SKM-1 (cell line): Measurements from ENCODE around the gene TCF12.

ENCODE experiments used
- DNase-seq: peaks from one replicate; lab custom pipeline; 2025; ENCODE audit not compliant: unreplicated experiment; lab: John Stamatoyannopoulos, UW

Gene TCF12

DNA sequence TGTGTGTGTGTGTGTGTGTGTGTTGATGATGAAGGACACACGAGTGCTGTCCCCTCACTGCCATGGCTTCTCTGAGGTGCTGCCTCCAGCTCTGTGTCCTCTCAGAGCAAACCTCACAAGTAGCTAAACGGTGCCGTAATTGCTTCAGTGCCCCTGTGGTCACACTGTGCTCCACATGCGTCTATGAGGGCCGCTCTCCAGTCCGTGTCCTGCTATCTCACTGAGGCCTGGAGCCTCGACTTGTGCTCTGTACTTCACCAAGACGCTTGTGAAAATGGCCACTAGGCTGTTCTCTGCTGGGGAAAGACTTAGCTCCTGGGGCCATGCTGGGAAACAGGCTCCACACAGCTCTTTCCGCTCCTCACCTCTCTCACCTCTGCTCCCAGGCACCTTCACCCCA is 392.4 kb downstream of the TCF12 start:
- no peak for DNase-seq

DNA sequence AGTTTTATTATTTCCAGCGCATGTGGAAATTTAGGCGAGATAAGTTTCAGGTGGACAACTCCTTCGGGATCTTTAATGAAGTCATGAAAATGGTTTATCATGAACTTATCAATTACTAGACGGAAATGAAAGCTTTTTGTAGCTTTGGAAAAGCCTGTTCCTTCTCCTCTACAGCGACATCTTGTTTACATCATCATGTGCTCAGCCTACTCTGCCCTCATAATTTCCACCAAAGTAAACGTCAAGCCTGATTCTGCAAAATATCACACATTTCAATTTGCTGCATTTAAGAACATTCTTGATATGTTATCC is 393.5 kb downstream of the TCF12 start:
- DNase-seq = no peak

DNA sequence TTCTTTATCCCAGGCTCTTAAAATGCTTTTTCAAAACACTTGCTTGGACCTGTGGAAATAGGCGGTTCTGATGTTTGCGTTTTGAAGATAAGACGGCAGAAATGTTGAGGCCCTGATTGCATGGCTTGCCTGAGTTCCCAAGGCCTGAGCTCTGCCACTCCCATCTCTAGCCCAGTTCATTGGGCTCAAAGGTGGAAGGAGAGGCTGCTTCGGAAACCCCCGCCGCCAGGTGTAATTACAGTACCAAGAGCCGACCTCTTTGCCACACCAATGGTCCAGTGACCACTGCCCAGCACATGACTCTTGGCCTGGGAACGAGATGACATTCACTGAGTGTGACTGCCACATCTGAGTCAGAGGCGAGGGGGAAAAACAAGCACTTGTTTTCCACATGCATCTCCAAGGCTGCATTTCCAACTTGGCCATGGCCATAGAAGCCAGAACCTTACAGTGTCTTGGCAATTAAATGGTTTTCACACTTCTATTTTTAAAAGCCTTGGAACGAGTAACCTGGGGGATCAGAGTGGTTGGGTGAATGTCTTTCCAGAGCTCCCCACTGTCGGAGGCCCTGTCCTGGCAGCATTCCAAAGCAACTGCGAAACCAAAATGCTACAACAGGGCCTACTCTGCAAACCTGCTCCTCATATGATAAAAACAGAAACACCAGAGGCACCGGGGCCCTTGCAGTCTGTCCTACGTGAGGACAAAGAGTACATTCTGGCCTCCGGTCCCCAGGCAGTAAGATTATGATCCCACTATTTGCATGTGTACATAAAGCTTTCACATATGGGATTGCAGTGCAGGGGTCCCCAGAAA is 394.1 kb downstream of the TCF12 start:
- no peak for DNase-seq

DNA sequence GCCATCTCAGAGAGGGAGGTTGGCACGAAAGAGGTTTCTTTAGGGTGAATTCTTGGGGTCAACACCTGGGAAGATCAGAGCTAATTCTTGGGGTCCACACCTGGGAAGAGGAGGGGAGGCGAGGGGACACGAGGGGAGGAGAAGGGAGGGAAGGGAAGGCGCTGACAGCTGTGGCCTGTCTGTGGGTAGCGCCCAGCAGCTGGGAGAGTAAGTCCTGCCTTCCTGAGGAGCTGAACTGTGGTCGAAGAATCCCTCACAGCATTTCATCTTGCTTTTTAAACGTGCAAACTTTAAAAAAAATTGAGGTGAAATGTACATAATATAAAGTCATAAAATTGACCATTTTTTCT is 394.7 kb downstream of the TCF12 start:
- DNase-seq = no peak

GRCh38 chr15:57314221-57314620 is 395.8 kb downstream of the TCF12 start:
- DNase-seq = no peak

DNA sequence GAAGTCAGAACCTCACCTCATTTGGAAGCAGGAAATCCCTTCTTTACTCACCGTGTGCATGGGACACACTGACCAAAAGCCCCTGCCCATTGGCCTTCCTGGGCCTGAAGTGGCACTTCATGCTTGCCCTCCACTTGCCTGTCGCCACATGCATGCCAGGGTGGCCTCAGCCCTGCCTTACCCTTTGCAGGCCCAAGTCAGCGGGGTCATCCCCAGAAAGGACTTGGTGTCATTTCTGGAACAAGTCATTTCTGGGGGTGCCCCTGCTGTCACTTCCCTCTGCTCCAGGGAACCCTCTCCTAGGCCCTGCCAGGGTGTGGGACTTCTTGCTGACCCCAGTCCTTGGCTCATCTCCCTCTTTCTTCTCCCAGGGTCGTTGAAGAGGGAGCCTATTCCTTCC is 398.0 kb downstream of the TCF12 start:
- DNase-seq = no peak

- DNase-seq = no peak
These were observed 400.9 kb downstream of the TCF12 start for GRCh38 chr15:57319226-57319918.

GRCh38 chr15:57319919-57320560 is 401.6 kb downstream of the TCF12 start:
- DNase-seq = no peak

- no peak for DNase-seq
These were observed 402.3 kb downstream of the TCF12 start for GRCh38 chr15:57320631-57321220.

- no peak for DNase-seq
These were observed 403.0 kb downstream of the TCF12 start for GRCh38 chr15:57321485-57321884.

GRCh38 chr15:57321973-57322601 is 403.6 kb downstream of the TCF12 start:
- no peak for DNase-seq

DNA sequence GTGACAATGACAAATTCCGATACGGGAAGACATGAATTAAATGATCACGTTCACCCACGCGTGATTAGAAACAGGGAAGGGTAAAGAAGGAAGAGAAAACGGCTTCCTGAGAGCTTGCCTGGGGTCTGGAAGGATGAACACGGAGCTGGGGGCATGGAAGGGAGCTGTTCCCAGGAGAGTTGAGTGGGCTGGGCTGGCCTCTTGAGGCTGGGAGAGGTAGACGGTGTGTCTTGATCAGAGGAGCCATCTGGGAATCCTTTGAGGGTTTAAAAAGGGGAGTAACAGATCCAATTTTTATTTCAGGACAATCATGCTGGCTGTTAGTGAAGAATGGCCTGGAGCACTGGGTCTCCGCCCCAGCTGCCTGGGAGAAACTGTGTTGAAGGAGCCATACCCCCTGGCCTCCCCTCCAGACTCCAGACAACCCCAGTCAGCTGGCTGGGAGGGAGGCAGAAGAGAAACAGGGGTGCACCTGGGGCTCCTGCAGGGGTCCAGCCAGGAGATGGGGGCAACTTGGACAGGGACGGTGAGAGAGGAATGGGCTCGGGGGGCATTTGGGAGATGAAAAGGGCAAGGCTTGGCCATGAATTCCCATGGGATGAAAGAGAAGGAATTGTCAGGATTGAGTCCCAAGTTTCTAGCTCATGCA is 404.3 kb downstream of the TCF12 start:
- DNase-seq = no peak

DNA sequence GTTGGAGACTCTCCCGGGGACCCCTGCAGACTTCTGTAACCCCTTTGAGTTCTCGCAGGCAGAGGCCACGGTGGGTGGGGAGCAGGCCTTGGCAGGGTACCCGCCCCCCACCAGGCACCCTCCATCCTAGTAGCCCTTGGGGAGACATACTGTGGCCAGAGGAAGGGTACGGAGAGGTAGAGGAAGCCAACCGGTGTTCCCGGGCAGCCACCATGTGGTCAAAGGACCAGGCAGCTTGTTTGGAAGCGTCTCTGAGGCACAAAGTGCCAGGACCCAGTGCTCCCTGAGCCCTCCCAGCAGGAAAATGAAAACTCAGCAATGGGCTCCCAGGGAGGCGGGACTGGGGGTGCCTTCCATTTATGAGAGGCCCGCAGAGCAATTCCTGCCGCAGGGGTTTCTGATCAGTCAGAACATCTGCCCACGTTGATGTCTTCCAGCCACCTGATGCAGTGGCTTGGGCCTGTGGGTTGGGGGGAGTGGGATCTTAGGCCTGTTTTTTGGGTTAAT is 404.9 kb downstream of the TCF12 start:
- no peak for DNase-seq

- no peak for DNase-seq
These were observed 405.6 kb downstream of the TCF12 start for GRCh38 chr15:57323806-57324589.

- DNase-seq = no peak
These were observed 406.1 kb downstream of the TCF12 start for GRCh38 chr15:57324590-57324890.

- no peak for DNase-seq
These were observed 406.7 kb downstream of the TCF12 start for GRCh38 chr15:57324944-57325679.

DNA sequence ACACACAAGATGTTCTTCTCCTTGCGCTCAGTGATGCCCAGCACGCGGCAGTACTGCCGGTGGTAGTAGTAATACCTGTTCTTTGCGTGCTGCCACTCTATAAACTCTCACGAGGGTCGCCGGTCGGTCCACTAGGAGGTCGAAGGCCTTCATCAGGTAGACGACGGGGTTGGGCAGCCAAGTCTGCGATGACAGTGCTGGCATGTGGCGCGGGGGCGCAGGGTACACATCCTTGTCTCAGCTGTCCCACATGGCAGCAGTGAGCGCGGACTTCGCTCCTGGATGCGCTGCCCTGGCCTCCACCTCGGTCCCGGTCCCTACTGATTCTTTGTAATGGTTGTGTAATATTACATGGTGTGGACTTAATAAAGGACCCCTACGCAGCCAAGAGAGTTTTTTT is 407.8 kb downstream of the TCF12 start:
- DNase-seq = no peak

DNA sequence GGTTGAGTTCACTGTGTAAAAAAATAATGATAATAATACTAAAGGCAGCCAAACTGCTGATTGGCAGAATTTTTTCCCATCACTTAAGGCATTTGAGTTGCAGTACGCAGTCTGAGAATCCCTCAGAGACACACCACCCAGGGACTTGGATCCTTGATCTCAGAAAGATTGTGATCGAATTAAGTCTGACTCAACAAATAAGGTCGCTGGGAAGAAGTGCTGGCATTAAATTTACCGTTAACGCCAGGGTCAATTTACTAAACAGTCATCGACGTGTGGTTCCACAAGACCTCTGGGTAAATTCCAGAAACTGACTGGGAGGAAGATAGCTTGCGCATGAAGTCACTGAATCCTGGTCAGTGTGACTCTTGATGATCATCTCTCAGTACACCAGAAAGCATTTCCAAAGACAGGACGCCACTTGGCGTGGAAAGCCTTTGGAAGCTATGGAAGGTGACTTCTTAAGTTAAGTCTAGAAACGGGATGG is 409.6 kb downstream of the TCF12 start:
- no peak for DNase-seq

DNA sequence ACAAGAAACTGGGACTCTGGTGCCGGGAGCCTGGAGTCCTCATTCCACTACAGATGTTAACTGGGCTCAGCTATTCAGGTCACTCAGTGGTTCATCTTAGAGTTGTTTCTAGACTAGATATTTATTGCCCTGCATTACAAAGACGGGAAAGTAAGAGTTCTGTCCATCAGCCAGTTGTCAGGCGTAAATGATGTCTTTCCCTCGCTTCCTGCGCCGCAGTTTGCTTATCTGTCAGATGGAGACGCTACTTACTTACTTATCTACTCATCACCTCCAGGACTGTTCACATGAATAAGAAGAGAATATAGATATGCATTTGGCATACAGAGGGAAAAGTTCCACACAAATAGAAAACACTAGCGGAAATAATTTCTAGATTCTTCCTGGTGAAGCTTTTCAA is 410.0 kb downstream of the TCF12 start:
- no peak for DNase-seq
